SK-N-MC (cell line): ENCODE measurements around the gene ARHGEF26.

ENCODE experiments used
- DNase-seq: peaks from one replicate; pipeline ENCODE4 v3.0.0-alpha.2; 2011; ENCODE audit warnings: low read depth, low spot score
- H3K27ac ChIP-seq: fragments of 200-600 bp; sonication (generic); 2 replicates; pipeline ENCODE4 v1.5.1; 2016; ENCODE audit warnings: mixed run types
- H3K36me3 ChIP-seq: fragments of 200-600 bp; sonication (generic); 2 replicates; pipeline ENCODE4 v1.6.1; 2017; ENCODE audit warnings: antibody characterized with exemption, low read length, mixed read lengths; ENCODE audit not compliant: insufficient read depth
- H3K4me3 ChIP-seq: fragments of 200-600 bp; sonication (generic); 2 replicates; pipeline ENCODE4 v1.5.1; 2016
- H3K9ac ChIP-seq: fragments of 200-600 bp; sonication (generic); 2 replicates; pipeline ENCODE4 v1.8.0; 2017; ENCODE audit warnings: mixed run types, mixed read lengths; ENCODE audit not compliant: insufficient read length
- H3K9me3 ChIP-seq: fragments of 200-600 bp; sonication (generic); 2 replicates; pipeline ENCODE4 v1.6.1; 2017; ENCODE audit warnings: low read depth, mild to moderate bottlenecking, antibody characterized with exemption, low read length, moderate library complexity, mixed read lengths
- EZH2 ChIP-seq: fragments of 200-600 bp; sonication (generic); IDR thresholded peaks from one replicate; pipeline ENCODE4 v1.6.1; 2017; ENCODE audit warnings: antibody characterized with exemption
- FOXP2 ChIP-seq: optimal IDR thresholded peaks from 2 replicates; pipeline ENCODE3; 2011; ENCODE audit warnings: mild to moderate bottlenecking, moderate library complexity; ENCODE audit not compliant: insufficient read depth; ENCODE audit errors: extremely low read length, control extremely low read depth
- POLR2AphosphoS5 ChIP-seq: IDR thresholded peaks from 2 replicates; pipeline ENCODE4 v1.6.1; 2012; ENCODE audit warnings: mild to moderate bottlenecking, low read depth, low read length, borderline replicate concordance

The ARHGEF26 gene

GRCh38 chr3:154193000-154193615 lies 71.9 kb downstream of the ARHGEF26 start:
- no peak for DNase-seq
- TF ChIP-seq FOXP2 (no peak), POLR2AphosphoS5 (no peak), EZH2 (no peak)
- Histone ChIP-seq H3K9me3 (no peaks in the 10 kb centered on the region), H3K36me3 (peaks cover 30% of the 10 kb centered on the region), H3K27ac (0 out of 2 replicates have a peak overlapping the region, but pooled peaks have one; percentile 6), H3K4me3 (no peak overlapping the region), H3K9ac (no peak overlapping the region)

DNA sequence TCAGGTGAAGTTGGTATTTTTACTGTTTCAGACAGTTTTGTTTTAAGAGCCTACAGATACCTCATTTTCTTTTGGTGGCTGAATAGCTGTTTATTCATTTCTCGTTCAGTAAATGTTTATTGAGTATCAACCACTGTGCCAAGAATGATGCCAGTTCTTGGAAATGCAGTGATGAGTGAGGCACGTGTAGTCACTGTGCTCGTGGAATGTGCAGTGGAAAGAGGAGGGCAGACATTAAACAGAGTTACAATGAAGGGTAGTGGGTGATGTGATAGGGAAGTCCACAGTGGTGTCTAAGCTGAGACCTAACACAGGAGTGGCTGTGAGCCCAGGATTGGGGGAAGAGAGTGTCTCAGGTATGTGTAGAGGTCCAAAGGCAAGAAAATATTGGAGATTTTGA lies 73.7 kb downstream of the ARHGEF26 start:
- Histone ChIP-seq H3K27ac (no peak overlapping the region), H3K4me3 (no peak overlapping the region), H3K36me3 (peaks cover 37% of the 10 kb centered on the region), H3K9ac (no peak overlapping the region), H3K9me3 (no peaks in the 10 kb centered on the region)
- TF ChIP-seq POLR2AphosphoS5, result no peak
- TF ChIP-seq EZH2, result no peak
- TF ChIP-seq FOXP2, result no peak
- DNase-seq, result no peak

- no peak for TF ChIP-seq POLR2AphosphoS5
- TF ChIP-seq EZH2, result no peak
- TF ChIP-seq FOXP2, result no peak
- no peak for DNase-seq
- no peak overlapping the region for H3K4me3 ChIP-seq
- H3K9ac ChIP-seq, result no peak overlapping the region
- H3K9me3 ChIP-seq, result no peaks in the 10 kb centered on the region
- H3K27ac ChIP-seq, result no peak overlapping the region
- H3K36me3 ChIP-seq, result peaks cover 42% of the 10 kb centered on the region
These were observed 74.6 kb downstream of the ARHGEF26 start for GRCh38 chr3:154195620-154196356.

DNA sequence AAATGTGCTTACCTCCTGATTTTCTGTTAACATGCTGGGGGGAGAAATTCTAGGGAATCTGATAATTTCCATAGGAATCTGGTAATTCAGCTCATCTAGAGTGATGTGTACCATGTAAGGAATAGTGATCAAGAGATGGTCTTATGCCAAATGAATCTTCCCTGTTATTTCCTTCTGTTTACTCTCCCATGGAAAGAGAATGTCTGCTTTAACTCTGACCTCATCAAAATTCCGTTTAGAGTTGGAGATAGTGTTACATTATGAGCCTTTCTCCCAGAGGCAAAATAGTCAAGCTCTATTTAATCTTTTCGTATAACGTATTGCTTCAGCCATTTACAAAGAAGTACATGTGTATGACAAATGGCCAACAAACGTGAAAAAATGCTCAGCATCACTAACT lies 76.6 kb downstream of the ARHGEF26 start:
- TF ChIP-seq FOXP2 (no peak), POLR2AphosphoS5 (no peak), EZH2 (no peak)
- Histone ChIP-seq H3K9ac (no peak overlapping the region), H3K36me3 (peaks cover 38% of the 10 kb centered on the region), H3K27ac (no peak overlapping the region), H3K9me3 (no peaks in the 10 kb centered on the region), H3K4me3 (no peak overlapping the region)
- DNase-seq, result no peak

DNA sequence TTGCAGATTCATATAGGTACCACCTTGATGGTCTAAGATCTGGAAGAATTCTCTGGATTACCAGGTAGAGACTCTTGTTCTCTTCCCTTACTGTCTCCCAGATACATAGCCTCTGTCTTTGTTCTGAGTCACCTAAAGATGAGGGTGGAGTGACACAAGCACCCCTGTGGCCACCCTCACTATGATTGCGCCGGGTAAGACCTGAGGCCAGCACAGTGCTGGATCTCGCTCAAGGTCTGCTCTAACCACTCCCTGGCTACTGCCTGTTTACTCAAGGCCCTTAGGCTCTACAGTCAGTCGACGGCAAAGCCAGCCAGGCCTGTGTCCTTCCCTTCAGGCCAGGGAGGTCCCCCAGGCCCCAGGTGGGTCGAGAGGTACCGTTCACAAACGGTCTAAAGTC lies 88.3 kb downstream of the ARHGEF26 start:
- Histone ChIP-seq H3K27ac (no peak overlapping the region), H3K9ac (no peak overlapping the region), H3K36me3 (peaks cover 28% of the 10 kb centered on the region), H3K9me3 (peaks cover 13% of the 10 kb centered on the region; the same call in 1 of the 2 replicates), H3K4me3 (no peak overlapping the region)
- TF ChIP-seq POLR2AphosphoS5 (no peak), EZH2 (no peak), FOXP2 (no peak)
- no peak for DNase-seq

DNA sequence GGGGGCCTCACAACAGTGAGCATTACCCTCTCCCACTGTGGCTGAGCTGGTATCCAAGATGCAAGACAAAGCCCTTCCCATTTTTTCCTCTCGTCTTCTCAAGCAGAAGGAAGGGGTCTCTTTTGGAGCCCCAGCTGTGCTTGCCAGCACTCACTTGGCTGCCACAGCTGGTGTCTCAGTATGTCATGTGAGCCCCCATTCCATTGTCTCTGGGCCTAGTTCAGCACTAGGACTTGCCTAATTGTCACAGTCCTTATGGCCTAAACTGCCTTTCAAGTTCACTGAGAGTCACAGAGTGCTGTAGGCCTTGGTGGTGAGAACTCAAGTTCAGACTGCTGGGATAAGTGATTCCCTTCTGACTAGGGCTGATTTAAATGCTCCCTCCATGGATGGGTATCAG lies 89.8 kb downstream of the ARHGEF26 start:
- TF ChIP-seq EZH2 (no peak), FOXP2 (no peak), POLR2AphosphoS5 (no peak)
- Histone ChIP-seq H3K36me3 (peaks cover 17% of the 10 kb centered on the region), H3K27ac (no peak overlapping the region), H3K9me3 (0 out of 2 replicates have a peak, but pooled peaks cover under 1% of the 10 kb centered on the region), H3K4me3 (no peak overlapping the region), H3K9ac (no peak overlapping the region)
- no peak for DNase-seq

DNA sequence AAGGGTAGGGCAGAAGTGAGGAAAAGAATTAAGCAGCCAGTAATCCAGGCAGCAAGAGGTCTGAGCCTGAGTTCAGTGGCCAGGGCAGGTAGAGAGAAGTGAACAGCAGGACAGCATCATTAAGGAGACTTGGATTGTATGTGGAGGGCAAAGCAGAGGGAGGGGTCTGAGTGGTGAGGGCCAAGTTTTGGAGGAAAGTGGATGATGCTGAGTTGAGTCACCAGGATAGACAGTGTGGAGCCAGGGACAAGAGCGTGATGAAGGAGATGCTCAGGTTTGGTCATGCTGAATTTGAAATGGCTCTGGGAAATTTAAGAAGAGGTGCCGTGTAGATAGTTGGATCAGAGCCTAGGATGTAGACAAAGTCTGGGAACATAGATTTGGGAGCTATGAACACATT lies 93.1 kb downstream of the ARHGEF26 start:
- DNase-seq, result no peak
- Histone ChIP-seq H3K9ac (no peak overlapping the region), H3K36me3 (0 out of 2 replicates have a peak, but pooled peaks cover 6% of the 10 kb centered on the region), H3K4me3 (no peak overlapping the region), H3K27ac (no peak overlapping the region), H3K9me3 (no peaks in the 10 kb centered on the region)
- TF ChIP-seq POLR2AphosphoS5 (no peak), FOXP2 (no peak), EZH2 (no peak)

DNA sequence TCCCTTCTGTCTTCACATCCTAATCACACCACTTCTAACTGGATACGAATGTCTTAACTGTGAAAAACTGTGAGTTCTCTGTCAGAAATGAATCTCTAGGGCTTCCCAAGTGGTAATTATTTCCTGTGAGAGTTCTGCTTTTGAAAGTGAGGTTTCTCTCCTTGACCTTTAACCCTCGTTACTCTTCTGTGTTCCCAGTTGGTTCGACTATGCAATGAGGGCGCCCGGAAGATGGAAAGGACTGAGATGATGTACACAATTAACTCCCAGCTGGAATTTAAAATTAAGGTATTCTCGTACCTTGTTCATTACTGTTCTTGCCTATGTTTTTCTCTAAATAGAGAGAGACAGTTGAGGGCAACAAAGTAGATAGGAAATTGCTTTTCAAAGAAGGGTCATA lies 96.5 kb downstream of the ARHGEF26 start:
- no peak for TF ChIP-seq EZH2
- no peak for TF ChIP-seq POLR2AphosphoS5
- TF ChIP-seq FOXP2, result no peak
- H3K9ac ChIP-seq, result no peak overlapping the region
- 0 out of 2 replicates have a peak, but pooled peaks cover 6% of the 10 kb centered on the region for H3K36me3 ChIP-seq
- H3K4me3 ChIP-seq, result no peak overlapping the region
- DNase-seq, result no peak
- no peak overlapping the region for H3K27ac ChIP-seq
- H3K9me3 ChIP-seq, result no peaks in the 10 kb centered on the region
